SK-N-SH (cell line): ENCODE results near the gene C19orf47.
"Not testable (repeated sequence)": the region's sequence is repeated elsewhere in the genome, so short reads cannot be mapped to it uniquely, and the experiment has no call there.

Experiments
- CTCF ChIP-seq: fragments of 200-600 bp; sonication (generic); IDR thresholded peaks from 2 replicates; pipeline ENCODE4 v1.6.1; 2017; ENCODE audit warnings: antibody characterized with exemption, mild to moderate bottlenecking, moderate library complexity
- EP300 ChIP-seq, 2 experiments: IDR thresholded peaks; 2 replicates each; pipeline versions ENCODE4 v1.4.0 to v1.6.1; 2012; ENCODE audit warnings: borderline replicate concordance in 1 of 2, low read depth in 1 of 2, low read length in 1 of 2
- EZH2phosphoT487 ChIP-seq: fragments of 200-600 bp; sonication (generic); IDR thresholded peaks from 2 replicates; pipeline ENCODE4 v1.6.1; 2017; ENCODE audit warnings: low read depth, mixed run types, mild to moderate bottlenecking, antibody characterized with exemption, moderate library complexity, borderline replicate concordance
- GABPA ChIP-seq: IDR thresholded peaks from 2 replicates; pipeline ENCODE4 v1.4.0; 2012; ENCODE audit warnings: low read depth, mild to moderate bottlenecking
- MXI1 ChIP-seq: IDR thresholded peaks from 2 replicates; pipeline ENCODE4 v1.6.1; 2012; ENCODE audit warnings: mild to moderate bottlenecking, low read depth, low read length, improper control_type of control experiment
- POLR2AphosphoS5 ChIP-seq: IDR thresholded peaks from 2 replicates; pipeline ENCODE4 v1.6.1; 2012; ENCODE audit warnings: low read depth, low read length
- REST ChIP-seq: IDR thresholded peaks from 2 replicates; pipeline ENCODE4 v1.6.1; 2012; ENCODE audit warnings: mild to moderate bottlenecking, low read depth, low read length, moderate library complexity
- RFX5 ChIP-seq: IDR thresholded peaks from 2 replicates; pipeline ENCODE4 v1.6.1; 2012; ENCODE audit warnings: mild to moderate bottlenecking, improper control_type of control experiment, low read length
- SIN3A ChIP-seq: IDR thresholded peaks from 2 replicates; pipeline ENCODE4 v1.6.1; 2012; ENCODE audit warnings: low read depth, mild to moderate bottlenecking, low read length, moderate library complexity, borderline replicate concordance
- TAF1 ChIP-seq: IDR thresholded peaks from 2 replicates; pipeline ENCODE4 v1.6.1; 2012; ENCODE audit warnings: low read depth, mild to moderate bottlenecking, low read length, moderate library complexity, borderline replicate concordance
- USF2 ChIP-seq: fragments of 150-350 bp; IDR thresholded peaks from 2 replicates; pipeline ENCODE4 v1.6.1; 2017; ENCODE audit warnings: antibody characterized with exemption, low read length, low read depth, borderline replicate concordance

- TF ChIP-seq USF2; TAF1; EZH2phosphoT487; CTCF; POLR2AphosphoS5; REST; SIN3A; MXI1; EP300 (IDR thresholded peaks at IDR 0.05; ENCODE audit: borderline replicate concordance in 1 of 2, low read depth in 1 of 2, low read length in 1 of 2); RFX5; GABPA: not testable (repeated sequence)
Observed at GRCh38 chr19:40370253-40370652, 22.1 kb upstream of the C19orf47 start.
